Nephron (organoid): ENCODE results near the gene TTBK1.

Experiments used
- H3K27ac Mint-ChIP-seq, 3 experiments: 2 replicates each; pipeline ENCODE4 v1.8.0; 2020; ENCODE audit warnings: mixed read lengths in 3 of 3, mild to moderate bottlenecking in 2 of 3, moderate library complexity in 1 of 3
- H3K27me3 Mint-ChIP-seq: 2 replicates; pipeline ENCODE4 v1.8.0; 2021; ENCODE audit warnings: low read depth, mild to moderate bottlenecking, moderate library complexity, mixed read lengths
- H3K36me3 Mint-ChIP-seq: 2 replicates; pipeline ENCODE4 v1.8.0; 2020; ENCODE audit warnings: low read depth, mixed read lengths
- H3K4me1 Mint-ChIP-seq: 2 replicates; pipeline ENCODE4 v1.8.0; 2020; ENCODE audit warnings: mixed read lengths
- H3K4me3 Mint-ChIP-seq, 3 experiments: 2 replicates each; pipeline ENCODE4 v1.8.0; 2020; ENCODE audit warnings: mild to moderate bottlenecking in 3 of 3, mixed read lengths in 3 of 3, moderate library complexity in 2 of 3
- H3K9me3 Mint-ChIP-seq: 2 replicates; pipeline ENCODE4 v1.8.0; 2020; ENCODE audit warnings: mixed read lengths
- CTCF ChIP-seq, 3 experiments: fragments of 200-600 bp; sonication (generic); IDR thresholded peaks; one replicate each; pipeline ENCODE4 v1.5.0; 2021; ENCODE audit warnings: antibody characterized with exemption in 3 of 3; ENCODE audit not compliant: unreplicated experiment in 3 of 3

TTBK1 gene

GRCh38 chr6:43267619-43268354 lies 24.5 kb downstream of the TTBK1 start:
- Mint-ChIP-seq H3K9me3 (no peaks in the 10 kb centered on the region), H3K36me3 (no peaks in the 10 kb centered on the region)

GRCh38 chr6:43268355-43268700 lies 25.0 kb downstream of the TTBK1 start:
- TF ChIP-seq CTCF (IDR thresholded peaks at IDR 0.05; ENCODE audit: unreplicated experiment in 3 of 3): no peak
- Mint-ChIP-seq H3K36me3 (no peaks in the 10 kb centered on the region), H3K9me3 (no peaks in the 10 kb centered on the region)

More at GRCh38 chr6:43267619-43268354, 24.5 kb downstream of the TTBK1 start:
- H3K27me3 Mint-ChIP-seq: peaks cover 45% of the 10 kb centered on the region
- peak overlapping the region in 1 of 3 experiments; percentile 58 for H3K4me3 Mint-ChIP-seq
- H3K4me1 Mint-ChIP-seq: peaks cover 36% of the 10 kb centered on the region
- TF ChIP-seq CTCF (IDR thresholded peaks at IDR 0.05; ENCODE audit: unreplicated experiment in 3 of 3): no peak
- peak overlapping the region; percentile 4 to 75 (median 49) for H3K27ac Mint-ChIP-seq

GRCh38 chr6:43268782-43269272 lies 25.5 kb downstream of the TTBK1 start:
- TF ChIP-seq CTCF (IDR thresholded peaks at IDR 0.05; ENCODE audit: unreplicated experiment in 3 of 3): no peak
- Mint-ChIP-seq H3K9me3 (no peaks in the 10 kb centered on the region), H3K4me3 (peak overlapping the region; percentile 27 to 71 (median 57)), H3K27ac (peak overlapping the region; percentile 25 to 75 (median 57)), H3K27me3 (peaks cover 55% of the 10 kb centered on the region), H3K36me3 (no peaks in the 10 kb centered on the region), H3K4me1 (peaks cover 42% of the 10 kb centered on the region)

More at GRCh38 chr6:43268355-43268700, 25.0 kb downstream of the TTBK1 start:
- peaks cover 42% of the 10 kb centered on the region for H3K4me1 Mint-ChIP-seq
- H3K27ac Mint-ChIP-seq: peak overlapping the region; percentile 25 to 75 (median 57)
- peak overlapping the region in 1 of 3 experiments; percentile 27 for H3K4me3 Mint-ChIP-seq
- peaks cover 50% of the 10 kb centered on the region for H3K27me3 Mint-ChIP-seq

GRCh38 chr6:43269273-43270007 lies 26.2 kb downstream of the TTBK1 start:
- no peaks in the 10 kb centered on the region for H3K36me3 Mint-ChIP-seq
- H3K4me3 Mint-ChIP-seq: peak overlapping the region; percentile 27 to 71 (median 57)
- H3K27ac Mint-ChIP-seq: peak overlapping the region in 2 of 3 experiments; percentile 75 to 88
- peaks cover 61% of the 10 kb centered on the region for H3K27me3 Mint-ChIP-seq
- H3K9me3 Mint-ChIP-seq: no peaks in the 10 kb centered on the region
- TF ChIP-seq CTCF (IDR thresholded peaks at IDR 0.05; ENCODE audit: unreplicated experiment in 3 of 3): no peak
- peaks cover 42% of the 10 kb centered on the region for H3K4me1 Mint-ChIP-seq

GRCh38 chr6:43271103-43271815 lies 28.0 kb downstream of the TTBK1 start:
- Mint-ChIP-seq H3K27ac (peak overlapping the region in 2 of 3 experiments; percentile 35 to 88), H3K4me3 (peak overlapping the region in 1 of 3 experiments; percentile 51), H3K9me3 (no peaks in the 10 kb centered on the region), H3K27me3 (peaks cover 60% of the 10 kb centered on the region), H3K4me1 (peaks cover 48% of the 10 kb centered on the region), H3K36me3 (no peaks in the 10 kb centered on the region)
- no peak for TF ChIP-seq CTCF (IDR thresholded peaks at IDR 0.05; ENCODE audit: unreplicated experiment in 3 of 3)
